GM12878 (cell line): ENCODE results near the gene CYB5A. TPM values are rescaled to one million over a fixed set of nuclear protein-coding genes. Genes with fewer than 3 reads are reported as not detected.

Source experiments
- ATAC-seq: fragments of 200-7000 bp; cut with Tn5 transposase; 3 replicates; pipeline ENCODE4 v1.9.1; 2020; ENCODE audit warnings: mild to moderate bottlenecking, moderate library complexity
- BruUV-seq: library from RNA; stranded (reverse); fragments of 400-500 nt; replicated peaks from 2 replicates; lab custom pipeline; 2021; lab: Mats Ljungman, UMichigan
- CTCF ChIA-PET: fragments of 300-600 bp; sonication (Branson Sonifier 250); formaldehyde crosslinking; extraction: SDS; loops from one replicate; lab custom pipeline; 2021; ENCODE audit warnings: inconsistent platforms; lab: Yijun Ruan, JAX
- POLR2A ChIA-PET: fragments of 350-600 bp; formaldehyde crosslinking; extraction: SDS; loops from one replicate; lab custom pipeline; 2021; ENCODE audit warnings: inconsistent platforms; lab: Charles Lee
- RAD21 ChIA-PET: fragments of 300-600 bp; sonication (Branson Sonifier 250); formaldehyde crosslinking; loops from one replicate; lab custom pipeline; 2023; ENCODE audit warnings: antibody characterized with exemption; ENCODE audit not compliant: unreplicated experiment; lab: Charles Lee
- SMC1A ChIA-PET: fragments of 300-600 bp; sonication (Branson Sonifier 250); formaldehyde crosslinking; loops from one replicate; lab custom pipeline; 2023; ENCODE audit not compliant: unreplicated experiment, uncharacterized antibody; lab: Charles Lee
- DNase-seq: peaks from one replicate; pipeline ENCODE4 v3.0.0-alpha.2; 2011; ENCODE audit warnings: low read depth, low spot score
- FAIRE-seq: peaks from 3 replicates; lab custom pipeline; 2011; peaks lifted over from hg19 to GRCh38; lab: Jason Lieb, UNC
- H2AFZ ChIP-seq: 2 replicates; pipeline ENCODE4 v1.6.0; 2011; ENCODE audit warnings: low read depth, low read length, control low read depth; ENCODE audit not compliant: control insufficient read depth
- H3K27ac ChIP-seq: 2 replicates; pipeline ENCODE4 v1.5.1; 2011; ENCODE audit warnings: control low read depth; ENCODE audit not compliant: control insufficient read depth, insufficient read depth
- H3K27me3 ChIP-seq, 2 experiments: replicated peaks in 1 of 2; 2 replicates each; pipeline versions ENCODE4 v1.6.0 to v1.6.1; 2011; ENCODE audit warnings: low read length in 1 of 2; ENCODE audit not compliant: control insufficient read depth in 2 of 2, insufficient read depth in 2 of 2
- H3K36me3 ChIP-seq, 2 experiments: 2 replicates each; pipeline ENCODE4 v1.5.1; 2011; ENCODE audit warnings: low read length in 1 of 2; ENCODE audit not compliant: control insufficient read depth in 2 of 2, insufficient read depth in 2 of 2
- H3K4me1 ChIP-seq: 2 replicates; pipeline ENCODE4 v1.6.1; 2011; ENCODE audit warnings: mild to moderate bottlenecking, low read length, moderate library complexity, mixed read lengths; ENCODE audit not compliant: control insufficient read depth, insufficient read depth
- H3K4me2 ChIP-seq: 2 replicates; pipeline ENCODE4 v1.6.0; 2011; ENCODE audit warnings: control low read depth; ENCODE audit not compliant: control insufficient read depth, insufficient read depth
- H3K4me3 ChIP-seq: fragments of 200-600 bp; sonication (generic); 2 replicates; pipeline ENCODE4 v1.5.1; 2016
- H3K79me2 ChIP-seq: 2 replicates; pipeline ENCODE4 v1.6.0; 2011; ENCODE audit warnings: low read length; ENCODE audit not compliant: control insufficient read depth, insufficient read depth
- H3K9ac ChIP-seq: 2 replicates; pipeline ENCODE4 v1.8.0; 2011; ENCODE audit warnings: low read length, control low read depth, mixed read lengths; ENCODE audit not compliant: control insufficient read depth, insufficient read depth
- H3K9me3 ChIP-seq: replicated peaks from 3 replicates; pipeline ENCODE4 v1.5.1; 2011; ENCODE audit warnings: mild to moderate bottlenecking, low read length; ENCODE audit not compliant: control insufficient read depth, insufficient read depth
- H4K20me1 ChIP-seq: 2 replicates; pipeline ENCODE4 v1.6.0; 2011; ENCODE audit not compliant: control insufficient read depth, insufficient read depth
- EZH2 ChIP-seq: IDR thresholded peaks from 2 replicates; pipeline ENCODE4 v1.6.1; 2012; ENCODE audit warnings: low read depth, mild to moderate bottlenecking, control low read depth, inconsistent platforms, low read length, borderline replicate concordance; ENCODE audit not compliant: control insufficient read depth
- HDGF ChIP-seq: fragments of 450-650 bp; IDR thresholded peaks from 2 replicates; pipeline ENCODE4 v1.6.1; 2016; ENCODE audit warnings: antibody characterized with exemption
- IKZF2 ChIP-seq, 2 experiments: fragments of 450-650 bp; IDR thresholded peaks; 2 replicates each; pipeline ENCODE4 v1.6.1; 2017; ENCODE audit warnings: mild to moderate bottlenecking in 2 of 2, moderate library complexity in 2 of 2
- JUND ChIP-seq: IDR thresholded peaks from 2 replicates; pipeline ENCODE4 v1.6.1; 2012; ENCODE audit warnings: low read depth, mild to moderate bottlenecking, low read length, improper control_type of control experiment, moderate library complexity
- MAX ChIP-seq: IDR thresholded peaks from 2 replicates; pipeline ENCODE4 v1.6.1; 2012; ENCODE audit warnings: low read depth, low read length, improper control_type of control experiment
- MLLT1 ChIP-seq: fragments of 450-650 bp; IDR thresholded peaks from 2 replicates; pipeline ENCODE4 v1.6.1; 2016; ENCODE audit warnings: mild to moderate bottlenecking
- NBN ChIP-seq: fragments of 450-650 bp; IDR thresholded peaks from 2 replicates; pipeline ENCODE4 v1.6.1; 2016
- RAD21 ChIP-seq: IDR thresholded peaks from 2 replicates; pipeline ENCODE4 v1.6.1; 2011; ENCODE audit warnings: mild to moderate bottlenecking, low read depth, low read length, moderate library complexity; ENCODE audit not compliant: insufficient read depth
- RELA ChIP-seq: fragments of 450-650 bp; IDR thresholded peaks from 2 replicates; pipeline ENCODE4 v1.8.0; 2014; ENCODE audit warnings: borderline replicate concordance; ENCODE audit not compliant: partially characterized antibody
- SPI1 ChIP-seq: IDR thresholded peaks from 2 replicates; pipeline ENCODE4 v1.6.1; 2011; ENCODE audit warnings: low read depth, mild to moderate bottlenecking, low read length, moderate library complexity, borderline replicate concordance; ENCODE audit not compliant: insufficient read depth
- YBX1 ChIP-seq: fragments of 450-650 bp; IDR thresholded peaks from 2 replicates; pipeline ENCODE4 v1.6.1; 2016; ENCODE audit warnings: antibody characterized with exemption
- WGBS: methylation state at CpG from one replicate; pipeline ENCODE4 v1.1.6; 2016; ENCODE audit warnings: low lambda C conversion rate; ENCODE audit not compliant: insufficient replicate concordance, insufficient coverage; ENCODE audit errors: missing lambda C conversion rate; 5-methylcytosine and 5-hydroxymethylcytosine counted together
- in situ Hi-C: fragments of 300-500 bp; cut with MboI; formaldehyde crosslinking; loops from 9 replicates; pipeline ENCODE4 v1.14.3; 2018; ENCODE audit warnings: mixed read lengths
- intact Hi-C: fragments of 100-400 bp; cut with micrococcal nuclease; formaldehyde crosslinking; loops from one replicate; pipeline ENCODE4 v1.14.2; 2022; ENCODE audit not compliant: unreplicated experiment
- polyA plus RNA-seq, 11 experiments: library from polyadenylated mRNA; depleted of rRNA in 4 of 11; unstranded in 6 of 11; stranded (reverse) in 5 of 11; fragments of >200 nt; fragmentation: Nextera tagmentation in 4 of 11; fragmentation: Illumina TruSeq in 1 of 11; extraction: Ambion mirVana in 4 of 11; extraction: Trizol in 1 of 11; gene quantifications; 1 replicate in 1 of 11; 2 replicates in 10 of 11; pipeline versions ENCODE4 v1.2.1 to v1.2.3, GENCODE V29; 2011 to 2016; ENCODE audit warnings: inconsistent platforms in 2 of 11, missing spikeins in 2 of 11, low read depth in 1 of 11
- total RNA-seq, 4 experiments: library from RNA; depleted of rRNA in 3 of 4; stranded (reverse); fragments of >200 nt in 3 of 4; fragmentation: Illumina TruSeq in 1 of 4; extraction: Trizol in 1 of 4; gene quantifications; 2 replicates each; pipeline versions ENCODE4 v1.2.1 to v1.2.3, GENCODE V29; 2013 to 2021

CYB5A gene
- total and polyA plus RNA-seq, 10 of the 15 experiments (the other 5 are each of a cell fraction or from before 2014, with no cell fraction given), result 60.2 to 129 (median 103) TPM

GRCh38 chr18:74259347-74259746 is 32.4 kb downstream of the CYB5A start:
- ATAC-seq, result no peak
- Histone ChIP-seq H3K4me3 (no peak overlapping the region), H3K36me3 (no peaks in the 10 kb centered on the region; a peak in 3 of 4 replicates), H3K79me2 (no peaks in the 10 kb centered on the region), H3K9ac (no peak overlapping the region), H3K27me3 (no peaks in the 10 kb centered on the region), H4K20me1 (no peaks in the 10 kb centered on the region), H3K4me1 (no peaks in the 10 kb centered on the region), H3K27ac (no peak overlapping the region), H3K9me3 (no peaks in the 10 kb centered on the region), H3K4me2 (no peak overlapping the region), H2AFZ (no peak overlapping the region)
- 88% methylated on average over 4 of the region's 4 CpGs for WGBS
- intact Hi-C loops, result no loop called here
- in situ Hi-C loops, result no loop called here
- DNase-seq, result no peak
- FAIRE-seq, result no peak
- RAD21 ChIA-PET, result no interaction called here
- BruUV-seq, result no TSS peak
- POLR2A ChIA-PET, result no interaction called here
- CTCF ChIA-PET, result no interaction called here
- TF ChIP-seq MAX, result no peak
- TF ChIP-seq IKZF2 (IDR thresholded peaks at IDR 0.05), result no peak
- no peak for TF ChIP-seq RAD21
- TF ChIP-seq SPI1, result no peak
- no peak for TF ChIP-seq NBN
- TF ChIP-seq JUND, result no peak
- TF ChIP-seq YBX1, result no peak
- TF ChIP-seq MLLT1, result no peak
- TF ChIP-seq HDGF, result no peak
- TF ChIP-seq RELA, result no peak
- TF ChIP-seq EZH2, result no peak
- SMC1A ChIA-PET, result no interaction called here
